ENCODE data around the gene ARHGAP12. TPM values are rescaled to one million over a fixed set of nuclear protein-coding genes. Genes with fewer than 3 reads are reported as not detected.
A peak's percentile ranks its signal among the peaks of the same experiment; 100 is the strongest.

Gene ARHGAP12
- total and polyA plus RNA-seq, 2 donors (not counting 3 experiments of a cell fraction or from before 2014, with no cell fraction given) = 5.8 to 19.3 TPM

DNA sequence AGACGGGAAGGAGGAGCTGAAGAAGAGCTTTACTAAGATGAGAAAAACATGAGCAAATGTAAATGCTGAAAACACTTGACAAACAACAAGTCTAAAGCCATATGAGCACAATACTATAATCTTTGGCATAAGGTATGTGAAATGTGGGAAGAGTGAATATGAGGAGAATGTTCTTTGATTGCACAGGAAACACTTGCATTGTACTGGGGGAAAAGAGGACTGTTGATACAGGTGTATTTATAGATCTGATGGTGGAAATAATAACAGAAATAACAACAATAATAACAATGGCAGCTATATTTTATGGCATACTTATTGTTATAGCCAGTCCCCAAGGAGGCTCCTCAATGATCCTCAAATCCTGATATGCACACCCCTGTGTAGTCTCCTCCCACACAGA lies 23.0 kb downstream of the ARHGAP12 start:
- no peaks in the 10 kb centered on the region for H3K9me3 ChIP-seq (replicated peaks; ENCODE audit: control insufficient read depth, insufficient read depth, low read length)
- H3K27me3 ChIP-seq (ENCODE audit: control insufficient read depth in 2 of 2, insufficient read depth in 2 of 2, low read length in 2 of 2) = no peaks in the 10 kb centered on the region
- H3K9ac ChIP-seq (replicated peaks; ENCODE audit: extremely low read depth, insufficient read depth, low read length) = no peak overlapping the region
- peak overlapping the region; percentile 9 for H3K4me2 ChIP-seq (ENCODE audit: insufficient read depth, low read length)
- FAIRE-seq (peak; percentile 67), DNase-seq (ENCODE audit: low read depth, low spot score) (peak; percentile 53)
- peaks cover 21% of the 10 kb centered on the region for H3K79me2 ChIP-seq (ENCODE audit: control insufficient read depth, insufficient read depth, low read length)
- no peak for TF ChIP-seq EZH2 (IDR thresholded peaks at IDR 0.05; ENCODE audit: borderline replicate concordance, low read depth, low read length, severe bottlenecking)
- no peak for TF ChIP-seq POLR2AphosphoS5 (IDR thresholded peaks at IDR 0.05; ENCODE audit: insufficient read depth, low read depth, low read length)
- TF ChIP-seq, protein P1, sequence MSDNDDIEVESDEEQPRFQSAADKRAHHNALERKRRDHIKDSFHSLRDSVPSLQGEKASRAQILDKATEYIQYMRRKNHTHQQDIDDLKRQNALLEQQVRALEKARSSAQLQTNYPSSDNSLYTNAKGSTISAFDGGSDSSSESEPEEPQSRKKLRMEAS (IDR thresholded peaks at IDR 0.05; ENCODE audit: insufficient read depth, insufficient read length) = no peak
- TF ChIP-seq POLR2A (IDR thresholded peaks at IDR 0.05; ENCODE audit: low read depth, low read length) = no peak
- TF ChIP-seq FOS (IDR thresholded peaks at IDR 0.05; ENCODE audit: borderline replicate concordance, insufficient read depth, low read length) = no peak
- TF ChIP-seq JUN (IDR thresholded peaks at IDR 0.05; ENCODE audit: borderline replicate concordance, insufficient read depth, insufficient read length, low read depth) = no peak
- no peak for TF ChIP-seq MYC (IDR thresholded peaks at IDR 0.05; ENCODE audit: low read depth, low read length)
- TF ChIP-seq, protein P2, sequence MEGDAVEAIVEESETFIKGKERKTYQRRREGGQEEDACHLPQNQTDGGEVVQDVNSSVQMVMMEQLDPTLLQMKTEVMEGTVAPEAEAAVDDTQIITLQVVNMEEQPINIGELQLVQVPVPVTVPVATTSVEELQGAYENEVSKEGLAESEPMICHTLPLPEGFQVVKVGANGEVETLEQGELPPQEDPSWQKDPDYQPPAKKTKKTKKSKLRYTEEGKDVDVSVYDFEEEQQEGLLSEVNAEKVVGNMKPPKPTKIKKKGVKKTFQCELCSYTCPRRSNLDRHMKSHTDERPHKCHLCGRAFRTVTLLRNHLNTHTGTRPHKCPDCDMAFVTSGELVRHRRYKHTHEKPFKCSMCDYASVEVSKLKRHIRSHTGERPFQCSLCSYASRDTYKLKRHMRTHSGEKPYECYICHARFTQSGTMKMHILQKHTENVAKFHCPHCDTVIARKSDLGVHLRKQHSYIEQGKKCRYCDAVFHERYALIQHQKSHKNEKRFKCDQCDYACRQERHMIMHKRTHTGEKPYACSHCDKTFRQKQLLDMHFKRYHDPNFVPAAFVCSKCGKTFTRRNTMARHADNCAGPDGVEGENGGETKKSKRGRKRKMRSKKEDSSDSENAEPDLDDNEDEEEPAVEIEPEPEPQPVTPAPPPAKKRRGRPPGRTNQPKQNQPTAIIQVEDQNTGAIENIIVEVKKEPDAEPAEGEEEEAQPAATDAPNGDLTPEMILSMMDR (IDR thresholded peaks at IDR 0.05; ENCODE audit: extremely low read depth in 1 of 2, insufficient read depth in 1 of 2, low read depth in 1 of 2, low read length in 2 of 2) = no peak
- TF ChIP-seq GATA2 (IDR thresholded peaks at IDR 0.05; ENCODE audit: insufficient read depth, insufficient read length, low read depth, low read length) = no peak
- H4K20me1 ChIP-seq (replicated peaks; ENCODE audit: control insufficient read depth, extremely low read depth, insufficient read depth, low read length) = no peaks in the 10 kb centered on the region
- dilution Hi-C loops (cut with MboI; ENCODE audit: extremely low pct_ligation_motif_present, low sequenced_read_pairs) (no loop called here), intact Hi-C loops (cut with micrococcal nuclease) (loop anchor here (2.0 kb wide), 1 partner anchor 41 kb away; no protein-coding TSS in a partner anchor)
- no TSS peak for BruUV-seq (replicated peaks)
- ChIA-PET POLR2A (no interaction called here), CTCF (interaction anchor here (1.6 kb wide), 1 partner anchor 9 kb away, joined by 5 read pairs; no protein-coding TSS in a partner anchor)
- no peaks in the 10 kb centered on the region for H3K9me1 ChIP-seq (replicated peaks; ENCODE audit: control insufficient read depth, extremely low read depth, insufficient read depth, low read length)
- H3K4me1 ChIP-seq (ENCODE audit: control insufficient read depth, extremely low read depth, insufficient read depth, low read length) = peaks cover 14% of the 10 kb centered on the region
- peak overlapping the region; percentile 10 for H3K27ac ChIP-seq (ENCODE audit: insufficient read depth, low read depth, low read length)
- H2AFZ ChIP-seq (ENCODE audit: low read depth, low read length) = no peak overlapping the region
- H3K4me3 ChIP-seq (replicated peaks in 1 of 3; ENCODE audit: insufficient read depth in 1 of 3, low read depth in 1 of 3, low read length in 3 of 3) = no peak overlapping the region
- no peaks in the 10 kb centered on the region for H3K36me3 ChIP-seq (ENCODE audit: control insufficient read depth in 2 of 2, extremely low read depth in 1 of 2, insufficient read depth in 2 of 2, low read length in 2 of 2)

Measured in endothelial cell of umbilical vein (primary cell).